Skin of body (tissue), 2 donors: ENCODE results near the gene ABHD17C. TPM values are rescaled to one million over a fixed set of nuclear protein-coding genes. Genes with fewer than 3 reads are reported as not detected.
"Not testable (repeated sequence)": the region's sequence is repeated elsewhere in the genome, so short reads cannot be mapped to it uniquely, and the experiment has no call there.

Experiments used
- DNase-seq: peaks from one replicate; lab custom pipeline; 2025; lab: John Stamatoyannopoulos, UW
- total RNA-seq: library from RNA; depleted of rRNA; stranded (reverse); fragments of >200 nt; gene quantifications from one replicate; pipeline ENCODE4 v1.2.3, GENCODE V29; 2014

Gene ABHD17C
- total RNA-seq, 1 donor from 2014 or later = 6.8 TPM

- no peak for DNase-seq
Measured at GRCh38 chr15:80761754-80762153, 66.6 kb downstream of the ABHD17C start.

GRCh38 chr15:80763235-80763634, 68.1 kb downstream of the ABHD17C start:
- DNase-seq = not testable (repeated sequence)

GRCh38 chr15:80764535-80764934, 69.4 kb downstream of the ABHD17C start:
- no peak for DNase-seq

- DNase-seq = no peak
Measured at GRCh38 chr15:80766275-80766674, 71.2 kb downstream of the ABHD17C start.

GRCh38 chr15:80768158-80768557, 73.0 kb downstream of the ABHD17C start:
- no peak for DNase-seq

GRCh38 chr15:80769153-80769828, 74.2 kb downstream of the ABHD17C start:
- DNase-seq = no peak

- DNase-seq = no peak
Measured at GRCh38 chr15:80769829-80770705, 75.0 kb downstream of the ABHD17C start.

- DNase-seq = no peak
Measured at GRCh38 chr15:80773122-80773551, 78.0 kb downstream of the ABHD17C start.

- DNase-seq = no peak
Measured at GRCh38 chr15:80773792-80774352, 78.8 kb downstream of the ABHD17C start.

GRCh38 chr15:80774486-80774885, 79.4 kb downstream of the ABHD17C start:
- DNase-seq = no peak

GRCh38 chr15:80775338-80775737, 80.2 kb downstream of the ABHD17C start:
- DNase-seq = no peak

GRCh38 chr15:80776420-80777045, 81.4 kb downstream of the ABHD17C start:
- DNase-seq = peak; percentile 46

- DNase-seq = peak; percentile 45
Measured at GRCh38 chr15:80777137-80777536, 82.0 kb downstream of the ABHD17C start.

- no peak for DNase-seq
Measured at GRCh38 chr15:80777826-80778620, 82.9 kb downstream of the ABHD17C start.

GRCh38 chr15:80778621-80778963, 83.5 kb downstream of the ABHD17C start:
- no peak for DNase-seq

GRCh38 chr15:80778964-80779657, 84.0 kb downstream of the ABHD17C start, which contains the start of gene CEMIP:
CEMIP (plus strand) TSS chr15:80779370; CDS start chr15:80873880, 94,510 bp downstream.
- DNase-seq = no peak

- DNase-seq = no peak
Measured at GRCh38 chr15:80779658-80780415, 84.7 kb downstream of the ABHD17C start.

- DNase-seq = no peak
Measured at GRCh38 chr15:80780416-80781221, 85.5 kb downstream of the ABHD17C start.

GRCh38 chr15:80783260-80783659, 88.2 kb downstream of the ABHD17C start:
- DNase-seq = no peak
